Caco-2 (cell line): ENCODE measurements around the gene IQGAP3. TPM values are rescaled to one million over a fixed set of nuclear protein-coding genes. Genes with fewer than 3 reads are reported as not detected.

Experiments
- BruUV-seq: library from RNA; stranded (reverse); fragments of 400-500 nt; replicated peaks from 2 replicates; lab custom pipeline; 2021; lab: Mats Ljungman, UMichigan
- CTCF ChIA-PET: fragments of 300-600 bp; sonication (Branson Sonifier 250); formaldehyde crosslinking; loops from one replicate; lab custom pipeline; 2022; ENCODE audit warnings: antibody characterized with exemption; lab: Charles Lee
- POLR2A ChIA-PET: fragments of 300-600 bp; sonication (Branson Sonifier 250); formaldehyde crosslinking; loops from one replicate; lab custom pipeline; 2022; ENCODE audit warnings: antibody characterized with exemption; lab: Charles Lee
- DNase-seq, 2 experiments: peaks; one replicate each; pipeline versions ENCODE4 v3.0.0 to v3.0.0-alpha.2; 2020 to 2022
- H3K27me3 ChIP-seq: replicated peaks from 2 replicates; pipeline ENCODE4 v1.6.0; 2011; ENCODE audit warnings: low read length; ENCODE audit not compliant: control insufficient read depth, insufficient read depth
- H3K36me3 ChIP-seq: 2 replicates; pipeline ENCODE4 v1.5.1; 2011; ENCODE audit warnings: low read length; ENCODE audit not compliant: control insufficient read depth, insufficient read depth
- H3K4me1 ChIP-seq: fragments of 250-450 bp; sonication (Bioruptor Pico); 2 replicates; pipeline ENCODE4 v1.5.1; 2020; ENCODE audit warnings: mild to moderate bottlenecking
- H3K4me3 ChIP-seq: 2 replicates; pipeline ENCODE4 v1.5.1; 2011; ENCODE audit warnings: low read depth, mild to moderate bottlenecking, control low read depth, low read length
- H3K9me3 ChIP-seq: fragments of 250-450 bp; sonication (Bioruptor Pico); 2 replicates; pipeline ENCODE4 v1.5.1; 2020; ENCODE audit warnings: mild to moderate bottlenecking, moderate library complexity
- H3K27ac Mint-ChIP-seq: one replicate; pipeline ENCODE4 v1.8.0; 2022; ENCODE audit warnings: mixed read lengths; ENCODE audit not compliant: unreplicated experiment
- H3K27me3 Mint-ChIP-seq: one replicate; pipeline ENCODE4 v1.8.0; 2022; ENCODE audit warnings: mixed read lengths; ENCODE audit not compliant: insufficient read depth, unreplicated experiment
- H3K36me3 Mint-ChIP-seq: one replicate; pipeline ENCODE4 v1.8.0; 2022; ENCODE audit warnings: mild to moderate bottlenecking, mixed read lengths; ENCODE audit not compliant: insufficient read depth, unreplicated experiment
- H3K4me1 Mint-ChIP-seq: one replicate; pipeline ENCODE4 v1.8.0; 2022; ENCODE audit warnings: low read depth, mixed read lengths; ENCODE audit not compliant: unreplicated experiment
- H3K4me3 Mint-ChIP-seq: one replicate; pipeline ENCODE4 v1.8.0; 2022; ENCODE audit warnings: mild to moderate bottlenecking, moderate library complexity, mixed read lengths; ENCODE audit not compliant: unreplicated experiment
- H3K9me3 Mint-ChIP-seq: one replicate; pipeline ENCODE4 v1.8.0; 2022; ENCODE audit warnings: mixed read lengths; ENCODE audit not compliant: unreplicated experiment
- CTCF ChIP-seq, 2 experiments: fragments of 200-600 bp in 1 of 2; IDR thresholded peaks; 1 replicate in 1 of 2; 2 replicates in 1 of 2; pipeline versions ENCODE4 v1.5.1 to v1.8.0; 2011 to 2022; ENCODE audit warnings: antibody characterized with exemption in 1 of 2, control low read depth in 1 of 2, inconsistent platforms in 1 of 2, low read depth in 1 of 2, low read length in 1 of 2, mild to moderate bottlenecking in 1 of 2, moderate library complexity in 1 of 2; ENCODE audit not compliant: insufficient read depth in 1 of 2, severe bottlenecking in 1 of 2, unreplicated experiment in 1 of 2
- intact Hi-C: fragments of 100-400 bp; cut with micrococcal nuclease; formaldehyde crosslinking; loops from one replicate; pipeline ENCODE4 v1.10.0; 2022; ENCODE audit not compliant: unreplicated experiment
- total RNA-seq: library from RNA; stranded (reverse); gene quantifications from 2 replicates; pipeline ENCODE4 v1.2.3, GENCODE V29; 2022

The IQGAP3 gene
- total RNA-seq, 1 experiment from 2014 or later: 37.6 TPM

GRCh38 chr1:156523801-156524480 is 48.4 kb downstream of the IQGAP3 start:
- Mint-ChIP-seq H3K36me3 (peaks cover 34% of the 10 kb centered on the region), H3K27me3 (no peaks in the 10 kb centered on the region), H3K27ac (no peak overlapping the region), H3K4me1 (no peaks in the 10 kb centered on the region), H3K9me3 (no peaks in the 10 kb centered on the region), H3K4me3 (no peak overlapping the region)
- TF ChIP-seq CTCF (IDR thresholded peaks at IDR 0.05; ENCODE audit: insufficient read depth in 1 of 2, low read depth in 1 of 2, low read length in 1 of 2, severe bottlenecking in 1 of 2, unreplicated experiment in 1 of 2): no peak
- H3K4me1 ChIP-seq: no peaks in the 10 kb centered on the region
- DNase-seq: no peak
- H3K27me3 ChIP-seq: no peaks in the 10 kb centered on the region
- ChIA-PET CTCF (no interaction called here), POLR2A (no interaction called here)
- no TSS peak for BruUV-seq
- no peak overlapping the region for H3K4me3 ChIP-seq
- H3K36me3 ChIP-seq: no peaks in the 10 kb centered on the region; the same call in 1 of the 2 replicates
- H3K9me3 ChIP-seq: no peaks in the 10 kb centered on the region
- intact Hi-C loops: no loop called here

GRCh38 chr1:156522443-156522970 is 49.9 kb downstream of the IQGAP3 start:
- no TSS peak for BruUV-seq
- POLR2A ChIA-PET: no interaction called here
- H3K9me3 Mint-ChIP-seq: no peaks in the 10 kb centered on the region
- intact Hi-C loops: no loop called here
- H3K4me3 ChIP-seq: no peak overlapping the region
- H3K27ac Mint-ChIP-seq: no peak overlapping the region
- no peaks in the 10 kb centered on the region for H3K27me3 Mint-ChIP-seq
- no peaks in the 10 kb centered on the region for H3K9me3 ChIP-seq
- H3K4me1 ChIP-seq: no peaks in the 10 kb centered on the region
- no peak overlapping the region for H3K4me3 Mint-ChIP-seq
- H3K27me3 ChIP-seq: no peaks in the 10 kb centered on the region
- CTCF ChIA-PET: no interaction called here
- TF ChIP-seq CTCF (IDR thresholded peaks at IDR 0.05; ENCODE audit: insufficient read depth in 1 of 2, low read depth in 1 of 2, low read length in 1 of 2, severe bottlenecking in 1 of 2, unreplicated experiment in 1 of 2): no peak
- H3K36me3 ChIP-seq: no peaks in the 10 kb centered on the region; the same call in 1 of the 2 replicates
- peaks cover 22% of the 10 kb centered on the region for H3K36me3 Mint-ChIP-seq
- no peak for DNase-seq
- no peaks in the 10 kb centered on the region for H3K4me1 Mint-ChIP-seq

- intact Hi-C loops: no loop called here
- Mint-ChIP-seq H3K36me3 (no peaks in the 10 kb centered on the region), H3K27ac (no peak overlapping the region), H3K27me3 (no peaks in the 10 kb centered on the region), H3K9me3 (no peaks in the 10 kb centered on the region), H3K4me1 (no peaks in the 10 kb centered on the region), H3K4me3 (no peak overlapping the region)
- H3K4me3 ChIP-seq: no peak overlapping the region
- H3K36me3 ChIP-seq: no peaks in the 10 kb centered on the region
- BruUV-seq: no TSS peak
- ChIA-PET CTCF (no interaction called here), POLR2A (no interaction called here)
- no peaks in the 10 kb centered on the region for H3K4me1 ChIP-seq
- no peaks in the 10 kb centered on the region for H3K27me3 ChIP-seq
- no peaks in the 10 kb centered on the region for H3K9me3 ChIP-seq
- TF ChIP-seq CTCF (IDR thresholded peaks at IDR 0.05; ENCODE audit: insufficient read depth in 1 of 2, low read depth in 1 of 2, low read length in 1 of 2, severe bottlenecking in 1 of 2, unreplicated experiment in 1 of 2): no peak
- no peak for DNase-seq
These were observed 54.6 kb downstream of the IQGAP3 start for GRCh38 chr1:156517748-156518147.
